ENCODE measurements around the gene LGR5. TPM values are rescaled to one million over a fixed set of nuclear protein-coding genes. Genes with fewer than 3 reads are reported as not detected.

Gene LGR5
- total and polyA plus RNA-seq, 2 donors (not counting 1 experiment from before 2014, with no cell fraction given) = not detected

DNA sequence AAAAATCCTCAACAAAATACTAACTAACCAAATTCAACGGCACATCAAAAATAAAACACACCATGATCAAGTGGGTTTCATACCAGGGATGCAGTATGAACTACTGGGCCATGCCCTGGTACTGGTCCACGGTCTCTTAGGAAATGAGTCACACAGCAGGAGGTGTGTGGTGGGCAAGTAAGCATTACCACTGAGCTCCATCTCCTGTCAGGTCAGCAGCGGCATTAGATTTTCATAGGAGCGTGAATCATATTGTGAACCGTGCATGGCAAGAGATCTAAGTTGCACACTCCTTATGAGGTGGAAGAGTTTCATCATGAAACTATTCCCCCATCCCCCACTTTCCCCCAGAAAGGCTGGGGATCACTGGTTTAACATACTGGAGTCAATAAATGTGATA lies 6.7 kb upstream of the LGR5 start:
- DNase-seq (ENCODE audit: low read depth in 2 of 2) = peak in 1 of 2 donors; percentile 20
- no peaks in the 10 kb centered on the region for H3K4me1 ChIP-seq (ENCODE audit: control insufficient read depth, extremely low read depth, insufficient read depth, low read length)
- no peaks in the 10 kb centered on the region for H4K20me1 ChIP-seq (ENCODE audit: control insufficient read depth, extremely low read depth, insufficient read depth, low read length)
- H3K27ac ChIP-seq (ENCODE audit: insufficient read depth, low read length) = no peak overlapping the region
- H2AFZ ChIP-seq (ENCODE audit: low read length) = no peak overlapping the region
- no peak for TF ChIP-seq EZH2 (IDR thresholded peaks at IDR 0.05; ENCODE audit: low read length, missing control alignments)
- TF ChIP-seq, protein P1, sequence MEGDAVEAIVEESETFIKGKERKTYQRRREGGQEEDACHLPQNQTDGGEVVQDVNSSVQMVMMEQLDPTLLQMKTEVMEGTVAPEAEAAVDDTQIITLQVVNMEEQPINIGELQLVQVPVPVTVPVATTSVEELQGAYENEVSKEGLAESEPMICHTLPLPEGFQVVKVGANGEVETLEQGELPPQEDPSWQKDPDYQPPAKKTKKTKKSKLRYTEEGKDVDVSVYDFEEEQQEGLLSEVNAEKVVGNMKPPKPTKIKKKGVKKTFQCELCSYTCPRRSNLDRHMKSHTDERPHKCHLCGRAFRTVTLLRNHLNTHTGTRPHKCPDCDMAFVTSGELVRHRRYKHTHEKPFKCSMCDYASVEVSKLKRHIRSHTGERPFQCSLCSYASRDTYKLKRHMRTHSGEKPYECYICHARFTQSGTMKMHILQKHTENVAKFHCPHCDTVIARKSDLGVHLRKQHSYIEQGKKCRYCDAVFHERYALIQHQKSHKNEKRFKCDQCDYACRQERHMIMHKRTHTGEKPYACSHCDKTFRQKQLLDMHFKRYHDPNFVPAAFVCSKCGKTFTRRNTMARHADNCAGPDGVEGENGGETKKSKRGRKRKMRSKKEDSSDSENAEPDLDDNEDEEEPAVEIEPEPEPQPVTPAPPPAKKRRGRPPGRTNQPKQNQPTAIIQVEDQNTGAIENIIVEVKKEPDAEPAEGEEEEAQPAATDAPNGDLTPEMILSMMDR (conservative IDR thresholded peaks at IDR 0.05 in 1 of 2, IDR thresholded peaks at IDR 0.05 in 1 of 2; ENCODE audit: low read depth in 1 of 2, low read length in 2 of 2) = no peak
- H3K9ac ChIP-seq (ENCODE audit: insufficient read depth, low read length) = no peak overlapping the region
- no peak overlapping the region for H3K4me3 ChIP-seq (replicated peaks in 1 of 4; ENCODE audit: control extremely low read depth in 1 of 4, insufficient read depth in 1 of 4, low read depth in 3 of 4, low read length in 4 of 4)
- no peaks in the 10 kb centered on the region for H3K36me3 ChIP-seq (ENCODE audit: control insufficient read depth, insufficient read depth, low read length)
- no peaks in the 10 kb centered on the region for H3K79me2 ChIP-seq (ENCODE audit: control insufficient read depth, insufficient read depth, low read length)
- no peak overlapping the region for H3K4me2 ChIP-seq (ENCODE audit: extremely low read depth, insufficient read depth, low read length)
- H3K27me3 ChIP-seq (ENCODE audit: control insufficient read depth, insufficient read depth, low read length) = peaks cover 3% of the 10 kb centered on the region
- no peaks in the 10 kb centered on the region for H3K9me3 ChIP-seq (ENCODE audit: control insufficient read depth, insufficient read depth, low read depth, low read length)

DNA sequence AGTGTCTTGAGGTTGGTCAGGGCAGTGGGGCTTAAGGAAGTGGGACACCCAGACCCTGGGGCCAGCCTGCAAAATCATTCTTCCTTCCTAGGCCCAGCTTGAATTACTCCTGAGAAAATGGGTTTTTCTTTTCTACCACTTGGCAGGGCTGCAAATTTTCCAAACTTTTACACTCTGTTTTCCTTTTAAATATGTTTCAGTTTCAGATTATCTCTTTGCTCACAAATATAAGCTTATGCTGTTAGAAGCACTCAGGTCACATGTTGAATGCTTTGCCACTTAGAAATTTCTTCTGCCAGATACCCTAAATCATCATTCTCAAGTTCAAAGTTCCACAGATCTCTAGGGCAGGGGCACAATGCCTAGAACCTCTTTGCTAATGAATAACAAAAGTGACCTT lies 2.9 kb upstream of the LGR5 start:
- no peak for TF ChIP-seq EZH2 (IDR thresholded peaks at IDR 0.05; ENCODE audit: low read length, missing control alignments)
- TF ChIP-seq, protein P1 (conservative IDR thresholded peaks at IDR 0.05 in 1 of 2, IDR thresholded peaks at IDR 0.05 in 1 of 2; ENCODE audit: low read depth in 1 of 2, low read length in 2 of 2) = no peak
- H2AFZ ChIP-seq (ENCODE audit: low read length) = no peak overlapping the region
- H3K9me3 ChIP-seq (ENCODE audit: control insufficient read depth, insufficient read depth, low read depth, low read length) = no peaks in the 10 kb centered on the region
- H3K79me2 ChIP-seq (ENCODE audit: control insufficient read depth, insufficient read depth, low read length) = no peaks in the 10 kb centered on the region
- no peak overlapping the region for H3K27ac ChIP-seq (ENCODE audit: insufficient read depth, low read length)
- no peaks in the 10 kb centered on the region for H3K4me1 ChIP-seq (ENCODE audit: control insufficient read depth, extremely low read depth, insufficient read depth, low read length)
- H3K36me3 ChIP-seq (ENCODE audit: control insufficient read depth, insufficient read depth, low read length) = no peaks in the 10 kb centered on the region
- H3K4me3 ChIP-seq (replicated peaks in 1 of 4; ENCODE audit: control extremely low read depth in 1 of 4, insufficient read depth in 1 of 4, low read depth in 3 of 4, low read length in 4 of 4) = no peak overlapping the region
- peaks cover 24% of the 10 kb centered on the region for H3K27me3 ChIP-seq (ENCODE audit: control insufficient read depth, insufficient read depth, low read length)
- H3K9ac ChIP-seq (ENCODE audit: insufficient read depth, low read length) = no peak overlapping the region
- no peak for DNase-seq (ENCODE audit: low read depth in 2 of 2)
- H3K4me2 ChIP-seq (ENCODE audit: extremely low read depth, insufficient read depth, low read length) = no peak overlapping the region
- no peaks in the 10 kb centered on the region for H4K20me1 ChIP-seq (ENCODE audit: control insufficient read depth, extremely low read depth, insufficient read depth, low read length)

DNA sequence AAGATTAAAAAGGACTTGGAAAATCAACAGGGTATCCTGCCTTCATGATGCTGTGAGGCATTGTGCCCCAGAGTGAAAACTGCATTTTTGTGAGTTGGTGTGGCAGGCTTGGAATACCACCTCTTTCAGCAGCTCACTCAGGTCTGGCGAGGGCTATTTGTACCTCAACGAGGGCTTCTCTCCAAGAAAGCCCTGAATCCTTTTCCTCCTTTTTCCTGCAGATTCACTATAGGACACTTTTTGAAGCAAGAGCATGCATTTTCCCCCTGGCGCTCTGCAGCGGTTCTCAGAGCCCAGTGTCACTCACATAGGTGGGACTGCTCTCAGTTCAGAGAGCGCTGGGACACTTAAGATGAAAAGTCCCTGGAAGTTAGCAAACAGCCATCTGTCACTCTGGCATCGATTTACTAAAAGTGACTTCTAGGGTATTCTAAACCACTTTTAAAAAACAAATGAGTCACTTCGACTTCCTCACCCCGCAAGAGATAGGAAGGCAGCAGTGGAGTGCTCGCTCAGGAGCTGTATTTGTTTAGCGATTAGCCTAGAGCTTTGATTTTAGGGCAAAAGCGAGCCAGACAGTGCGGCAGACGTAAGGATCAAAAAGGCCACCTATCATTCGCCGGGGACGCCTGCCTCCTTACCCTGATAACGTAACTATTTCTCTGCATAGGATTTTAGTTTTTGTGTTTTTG lies 782 bp upstream of the LGR5 start:
- no peak overlapping the region for H2AFZ ChIP-seq (ENCODE audit: low read length)
- peak; percentile 55 for TF ChIP-seq EZH2 (IDR thresholded peaks at IDR 0.05; ENCODE audit: low read length, missing control alignments)
- TF ChIP-seq, protein P1 (conservative IDR thresholded peaks at IDR 0.05 in 1 of 2, IDR thresholded peaks at IDR 0.05 in 1 of 2; ENCODE audit: low read depth in 1 of 2, low read length in 2 of 2) = no peak
- H3K9ac ChIP-seq (ENCODE audit: insufficient read depth, low read length) = no peak overlapping the region
- H3K4me3 ChIP-seq (replicated peaks in 1 of 4; ENCODE audit: control extremely low read depth in 1 of 4, insufficient read depth in 1 of 4, low read depth in 3 of 4, low read length in 4 of 4) = peak overlapping the region; percentile 43 to 52 (median 48)
- no peaks in the 10 kb centered on the region for H3K9me3 ChIP-seq (ENCODE audit: control insufficient read depth, insufficient read depth, low read depth, low read length)
- DNase-seq (ENCODE audit: low read depth in 2 of 2) = peak; percentile 15 to 19
- H3K79me2 ChIP-seq (ENCODE audit: control insufficient read depth, insufficient read depth, low read length) = no peaks in the 10 kb centered on the region
- H3K36me3 ChIP-seq (ENCODE audit: control insufficient read depth, insufficient read depth, low read length) = no peaks in the 10 kb centered on the region
- no peak overlapping the region for H3K27ac ChIP-seq (ENCODE audit: insufficient read depth, low read length)
- peaks cover 30% of the 10 kb centered on the region for H3K27me3 ChIP-seq (ENCODE audit: control insufficient read depth, insufficient read depth, low read length)
- no peaks in the 10 kb centered on the region for H3K4me1 ChIP-seq (ENCODE audit: control insufficient read depth, extremely low read depth, insufficient read depth, low read length)
- no peaks in the 10 kb centered on the region for H4K20me1 ChIP-seq (ENCODE audit: control insufficient read depth, extremely low read depth, insufficient read depth, low read length)
- H3K4me2 ChIP-seq (ENCODE audit: extremely low read depth, insufficient read depth, low read length) = peak overlapping the region; percentile 67
